ENCODE results near the gene ZNF496. TPM values are rescaled to one million over a fixed set of nuclear protein-coding genes. Genes with fewer than 3 reads are reported as not detected.

Gene ZNF496
- polyA plus RNA-seq, 1 donor, result 18.0 TPM

- no peaks in the 10 kb centered on the region for H3K4me1 ChIP-seq (ENCODE audit: control insufficient read depth, insufficient read depth, low read length)
- H3K4me3 ChIP-seq (ENCODE audit: low read length), result no peak overlapping the region
- 80% methylated on average over 1 of the region's 2 CpGs for WGBS (ENCODE audit: insufficient coverage, low lambda C conversion rate)
- H3K36me3 ChIP-seq (ENCODE audit: control insufficient read depth, insufficient read depth, low read length), result peaks cover 73% of the 10 kb centered on the region
- H3K9me3 ChIP-seq (ENCODE audit: control insufficient read depth, low read depth, low read length), result peaks cover 8% of the 10 kb centered on the region
- no peak overlapping the region for H3K27ac ChIP-seq (ENCODE audit: low read length)
- no peaks in the 10 kb centered on the region for H3K27me3 ChIP-seq (ENCODE audit: control insufficient read depth, insufficient read depth, low read length)
- no peak for DNase-seq
Observed at GRCh38 chr1:247304031-247304430, 27.6 kb downstream of the ZNF496 start.

DNA sequence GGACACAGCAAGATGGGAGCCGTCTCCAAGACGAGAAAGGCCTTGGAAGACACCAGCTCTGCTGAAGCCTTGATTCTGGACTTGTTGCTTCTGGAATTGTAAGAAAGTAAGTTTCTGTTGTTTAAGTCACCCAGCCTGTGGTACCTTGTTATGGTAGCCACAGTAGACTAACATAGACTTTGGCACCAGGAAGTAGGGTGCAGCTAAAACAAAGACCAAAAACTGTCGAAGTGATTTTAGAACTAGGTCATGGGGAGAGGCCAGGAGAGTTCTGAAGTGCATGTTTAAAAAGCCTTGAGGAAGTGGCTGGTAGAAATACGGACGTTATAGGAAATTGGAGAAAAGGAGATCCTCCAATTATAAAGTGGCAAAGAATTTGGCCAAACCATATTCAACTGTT lies 28.5 kb downstream of the ZNF496 start:
- no peaks in the 10 kb centered on the region for H3K27me3 ChIP-seq (ENCODE audit: control insufficient read depth, insufficient read depth, low read length)
- no peaks in the 10 kb centered on the region for H3K4me1 ChIP-seq (ENCODE audit: control insufficient read depth, insufficient read depth, low read length)
- WGBS (ENCODE audit: insufficient coverage, low lambda C conversion rate), result 71% methylated on average over 3 of the region's 5 CpGs
- peaks cover 8% of the 10 kb centered on the region for H3K9me3 ChIP-seq (ENCODE audit: control insufficient read depth, low read depth, low read length)
- H3K4me3 ChIP-seq (ENCODE audit: low read length), result no peak overlapping the region
- no peak overlapping the region for H3K27ac ChIP-seq (ENCODE audit: low read length)
- peak in 1 of 2 donors; percentile 6 for DNase-seq
- peaks cover 66% of the 10 kb centered on the region for H3K36me3 ChIP-seq (ENCODE audit: control insufficient read depth, insufficient read depth, low read length)

- Histone ChIP-seq H3K9me3 (ENCODE audit: control insufficient read depth, low read depth, low read length) (peaks cover 8% of the 10 kb centered on the region), H3K4me1 (ENCODE audit: control insufficient read depth, insufficient read depth, low read length) (no peaks in the 10 kb centered on the region), H3K36me3 (ENCODE audit: control insufficient read depth, insufficient read depth, low read length) (peaks cover 53% of the 10 kb centered on the region), H3K27me3 (ENCODE audit: control insufficient read depth, insufficient read depth, low read length) (no peaks in the 10 kb centered on the region), H3K27ac (ENCODE audit: low read length) (no peak overlapping the region), H3K4me3 (ENCODE audit: low read length) (no peak overlapping the region)
- no CpG with 5 or more reads among the region's 17 CpGs for WGBS (ENCODE audit: insufficient coverage, low lambda C conversion rate)
- DNase-seq, result no peak
Observed at GRCh38 chr1:247301176-247301540, 30.5 kb downstream of the ZNF496 start.

DNA sequence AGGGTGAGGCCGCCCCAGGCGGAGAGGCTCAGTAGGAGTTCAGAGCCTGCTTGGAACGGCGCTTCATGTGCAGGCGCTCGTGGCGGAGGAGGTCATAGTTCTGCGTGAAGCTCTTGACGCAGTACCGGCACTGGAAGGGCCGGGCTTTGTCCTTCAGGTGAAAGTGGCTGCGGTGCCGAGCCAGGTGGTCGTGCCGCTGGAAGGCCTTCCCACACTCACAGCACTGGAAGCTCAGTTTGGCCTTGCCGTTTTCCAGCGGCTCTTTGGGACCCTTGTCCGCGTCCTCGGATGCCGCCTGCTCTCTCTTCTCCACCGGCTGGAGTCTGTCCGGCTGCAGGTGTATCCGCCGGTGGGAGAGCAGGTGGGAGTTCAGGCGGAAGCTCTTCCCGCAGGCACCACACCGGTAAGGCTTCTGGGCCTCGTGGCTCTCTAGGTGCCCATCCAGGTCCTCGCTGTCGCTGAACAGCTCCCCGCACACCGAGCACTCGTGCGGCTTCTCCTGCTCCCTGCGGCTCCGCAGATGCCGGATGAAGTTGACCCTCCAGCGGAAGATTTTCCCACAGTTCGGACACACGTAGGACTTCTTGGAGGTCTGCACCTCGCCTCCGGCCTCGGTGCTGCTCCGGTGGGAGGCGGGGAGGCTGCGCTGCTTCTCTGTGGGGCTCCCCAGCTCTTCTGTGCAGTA lies 31.0 kb downstream of the ZNF496 start:
- no peak for DNase-seq
- no CpG with 5 or more reads among the region's 47 CpGs for WGBS (ENCODE audit: insufficient coverage, low lambda C conversion rate)
- H3K36me3 ChIP-seq (ENCODE audit: control insufficient read depth, insufficient read depth, low read length), result peaks cover 53% of the 10 kb centered on the region
- H3K27me3 ChIP-seq (ENCODE audit: control insufficient read depth, insufficient read depth, low read length), result no peaks in the 10 kb centered on the region
- peaks cover 8% of the 10 kb centered on the region for H3K9me3 ChIP-seq (ENCODE audit: control insufficient read depth, low read depth, low read length)
- H3K4me3 ChIP-seq (ENCODE audit: low read length), result no peak overlapping the region
- no peaks in the 10 kb centered on the region for H3K4me1 ChIP-seq (ENCODE audit: control insufficient read depth, insufficient read depth, low read length)
- no peak overlapping the region for H3K27ac ChIP-seq (ENCODE audit: low read length)

- Histone ChIP-seq H3K27ac (ENCODE audit: low read length) (no peak overlapping the region), H3K9me3 (ENCODE audit: control insufficient read depth, low read depth, low read length) (peaks cover 8% of the 10 kb centered on the region), H3K4me3 (ENCODE audit: low read length) (no peak overlapping the region), H3K4me1 (ENCODE audit: control insufficient read depth, insufficient read depth, low read length) (no peaks in the 10 kb centered on the region), H3K27me3 (ENCODE audit: control insufficient read depth, insufficient read depth, low read length) (no peaks in the 10 kb centered on the region), H3K36me3 (ENCODE audit: control insufficient read depth, insufficient read depth, low read length) (peaks cover 48% of the 10 kb centered on the region)
- no peak for DNase-seq
- no CpG with 5 or more reads among the region's 12 CpGs for WGBS (ENCODE audit: insufficient coverage, low lambda C conversion rate)
Observed at GRCh38 chr1:247299723-247300381, 31.8 kb downstream of the ZNF496 start.

GRCh38 chr1:247298701-247299100 lies 33.0 kb downstream of the ZNF496 start:
- DNase-seq, result no peak
- H3K36me3 ChIP-seq (ENCODE audit: control insufficient read depth, insufficient read depth, low read length), result peaks cover 39% of the 10 kb centered on the region
- no CpG with 5 or more reads among the region's 4 CpGs for WGBS (ENCODE audit: insufficient coverage, low lambda C conversion rate)

DNA sequence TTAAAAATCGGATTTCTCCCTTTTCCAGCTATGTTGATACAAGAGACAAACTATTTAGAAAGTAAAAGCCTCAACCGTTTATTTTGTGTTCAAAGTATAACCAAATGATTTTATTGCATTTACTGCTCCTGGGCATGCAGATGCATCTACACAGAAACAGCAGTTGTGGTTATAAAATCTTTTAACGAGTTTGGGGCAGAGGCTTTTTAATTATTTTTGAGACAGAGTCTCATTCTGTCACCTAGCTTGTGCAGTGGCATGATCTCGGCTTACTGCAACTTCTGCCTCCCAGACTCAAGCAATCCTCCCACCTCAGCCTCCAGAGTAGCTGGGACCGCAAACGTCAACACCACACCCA lies 33.6 kb downstream of the ZNF496 start:
- no CpG with 5 or more reads among the region's 6 CpGs for WGBS (ENCODE audit: insufficient coverage, low lambda C conversion rate)
- Histone ChIP-seq H3K27me3 (ENCODE audit: control insufficient read depth, insufficient read depth, low read length) (no peaks in the 10 kb centered on the region), H3K9me3 (ENCODE audit: control insufficient read depth, low read depth, low read length) (peaks cover 8% of the 10 kb centered on the region), H3K4me3 (ENCODE audit: low read length) (no peak overlapping the region), H3K27ac (ENCODE audit: low read length) (no peak overlapping the region), H3K4me1 (ENCODE audit: control insufficient read depth, insufficient read depth, low read length) (no peaks in the 10 kb centered on the region), H3K36me3 (ENCODE audit: control insufficient read depth, insufficient read depth, low read length) (peaks cover 34% of the 10 kb centered on the region)
- no peak for DNase-seq

More at GRCh38 chr1:247298701-247299100, 33.0 kb downstream of the ZNF496 start:
- Histone ChIP-seq H3K4me1 (ENCODE audit: control insufficient read depth, insufficient read depth, low read length) (no peaks in the 10 kb centered on the region), H3K27me3 (ENCODE audit: control insufficient read depth, insufficient read depth, low read length) (no peaks in the 10 kb centered on the region), H3K27ac (ENCODE audit: low read length) (no peak overlapping the region), H3K9me3 (ENCODE audit: control insufficient read depth, low read depth, low read length) (peaks cover 8% of the 10 kb centered on the region), H3K4me3 (ENCODE audit: low read length) (no peak overlapping the region)

- Histone ChIP-seq H3K9me3 (ENCODE audit: control insufficient read depth, low read depth, low read length) (peaks cover 8% of the 10 kb centered on the region), H3K27ac (ENCODE audit: low read length) (no peak overlapping the region), H3K4me1 (ENCODE audit: control insufficient read depth, insufficient read depth, low read length) (no peaks in the 10 kb centered on the region), H3K27me3 (ENCODE audit: control insufficient read depth, insufficient read depth, low read length) (no peaks in the 10 kb centered on the region), H3K36me3 (ENCODE audit: control insufficient read depth, insufficient read depth, low read length) (peaks cover 29% of the 10 kb centered on the region), H3K4me3 (ENCODE audit: low read length) (no peak overlapping the region)
- no peak for DNase-seq
- 90% methylated on average over 2 of the region's 9 CpGs for WGBS (ENCODE audit: insufficient coverage, low lambda C conversion rate)
Observed at GRCh38 chr1:247297263-247298123, 34.2 kb downstream of the ZNF496 start.

GRCh38 chr1:247296599-247297180 lies 35.0 kb downstream of the ZNF496 start:
- H3K9me3 ChIP-seq (ENCODE audit: control insufficient read depth, low read depth, low read length), result peaks cover 8% of the 10 kb centered on the region
- no peaks in the 10 kb centered on the region for H3K27me3 ChIP-seq (ENCODE audit: control insufficient read depth, insufficient read depth, low read length)
- H3K4me3 ChIP-seq (ENCODE audit: low read length), result no peak overlapping the region
- peaks cover 23% of the 10 kb centered on the region for H3K36me3 ChIP-seq (ENCODE audit: control insufficient read depth, insufficient read depth, low read length)
- WGBS (ENCODE audit: insufficient coverage, low lambda C conversion rate), result 80% methylated on average over 2 of the region's 8 CpGs
- H3K4me1 ChIP-seq (ENCODE audit: control insufficient read depth, insufficient read depth, low read length), result no peaks in the 10 kb centered on the region
- DNase-seq, result no peak
- no peak overlapping the region for H3K27ac ChIP-seq (ENCODE audit: low read length)

GRCh38 chr1:247295746-247296145 lies 35.9 kb downstream of the ZNF496 start:
- Histone ChIP-seq H3K27me3 (ENCODE audit: control insufficient read depth, insufficient read depth, low read length) (no peaks in the 10 kb centered on the region), H3K9me3 (ENCODE audit: control insufficient read depth, low read depth, low read length) (peaks cover 2% of the 10 kb centered on the region), H3K27ac (ENCODE audit: low read length) (no peak overlapping the region), H3K36me3 (ENCODE audit: control insufficient read depth, insufficient read depth, low read length) (peaks cover 17% of the 10 kb centered on the region), H3K4me3 (ENCODE audit: low read length) (no peak overlapping the region), H3K4me1 (ENCODE audit: control insufficient read depth, insufficient read depth, low read length) (no peaks in the 10 kb centered on the region)
- no CpG with 5 or more reads among the region's 5 CpGs for WGBS (ENCODE audit: insufficient coverage, low lambda C conversion rate)
- DNase-seq, result no peak
